ENCODE results near the gene SDF2L1. TPM values are rescaled to one million over a fixed set of nuclear protein-coding genes. Genes with fewer than 3 reads are reported as not detected.

SDF2L1 gene
- total and polyA plus RNA-seq, 10 of the 15 experiments (the other 5 are each of a cell fraction or from before 2014, with no cell fraction given) = 3.0 to 214 (median 55.5) TPM

DNA sequence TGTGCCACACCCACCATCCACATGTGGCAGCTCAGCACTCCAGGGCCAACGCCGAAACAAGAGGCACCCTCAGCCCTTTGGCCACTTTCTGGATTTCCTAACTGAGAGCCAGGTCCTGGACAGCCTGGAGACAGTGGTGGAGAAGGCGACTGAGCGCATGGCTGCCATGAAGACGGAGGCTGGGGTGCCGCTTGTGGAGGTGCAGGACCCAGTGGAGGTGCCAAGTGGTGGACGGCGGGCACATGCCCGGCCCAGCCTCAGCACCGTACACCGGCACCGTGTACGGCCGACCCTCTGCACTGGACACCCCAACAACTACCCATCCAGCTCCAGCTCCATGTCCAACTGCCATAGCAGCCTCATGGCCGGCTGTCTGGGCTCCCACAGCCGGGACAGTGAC lies 8.0 kb upstream of the SDF2L1 start:
- CTCF ChIA-PET = interaction anchor here (0.5 kb wide), 1 partner anchor 70 kb away, joined by 3 read pairs; no protein-coding TSS in a partner anchor
- FAIRE-seq = no peak
- no peak for DNase-seq (ENCODE audit: low read depth, low spot score)
- no TSS peak for BruUV-seq (replicated peaks)
- WGBS (ENCODE audit: insufficient coverage, insufficient replicate concordance, low lambda C conversion rate, missing lambda C conversion rate) = 79% methylated on average over 11 of the region's 16 CpGs
- Histone ChIP-seq H3K36me3 (ENCODE audit: control insufficient read depth in 2 of 2, insufficient read depth in 2 of 2, low read length in 1 of 2) (no peaks in the 10 kb centered on the region), H3K9ac (ENCODE audit: control insufficient read depth, insufficient read depth, low read length) (no peak overlapping the region), H3K9me3 (replicated peaks; ENCODE audit: control insufficient read depth, insufficient read depth, low read length) (no peaks in the 10 kb centered on the region), H3K4me2 (ENCODE audit: control insufficient read depth, insufficient read depth) (no peak overlapping the region), H3K4me3 (no peak overlapping the region), H3K27me3 (replicated peaks in 1 of 2; ENCODE audit: control insufficient read depth in 2 of 2, insufficient read depth in 2 of 2, low read length in 1 of 2) (no peaks in the 10 kb centered on the region), H2AFZ (ENCODE audit: control insufficient read depth, low read depth, low read length) (no peak overlapping the region), H4K20me1 (ENCODE audit: control insufficient read depth, insufficient read depth) (no peaks in the 10 kb centered on the region), H3K79me2 (ENCODE audit: control insufficient read depth, insufficient read depth, low read length) (peaks cover 8% of the 10 kb centered on the region), H3K4me1 (ENCODE audit: control insufficient read depth, insufficient read depth, low read length) (peaks cover 1% of the 10 kb centered on the region; the same call in 1 of the 2 replicates), H3K27ac (ENCODE audit: control insufficient read depth, insufficient read depth) (no peak overlapping the region)
- intact Hi-C loops (cut with micrococcal nuclease; ENCODE audit: unreplicated experiment) (no loop called here), in situ Hi-C loops (cut with MboI) (no loop called here)
- ATAC-seq = no peak
- RAD21 ChIA-PET (ENCODE audit: unreplicated experiment) = no interaction called here
- POLR2A ChIA-PET = no interaction called here
- SMC1A ChIA-PET (ENCODE audit: uncharacterized antibody, unreplicated experiment) = no interaction called here
- TF ChIP-seq, protein P1, sequence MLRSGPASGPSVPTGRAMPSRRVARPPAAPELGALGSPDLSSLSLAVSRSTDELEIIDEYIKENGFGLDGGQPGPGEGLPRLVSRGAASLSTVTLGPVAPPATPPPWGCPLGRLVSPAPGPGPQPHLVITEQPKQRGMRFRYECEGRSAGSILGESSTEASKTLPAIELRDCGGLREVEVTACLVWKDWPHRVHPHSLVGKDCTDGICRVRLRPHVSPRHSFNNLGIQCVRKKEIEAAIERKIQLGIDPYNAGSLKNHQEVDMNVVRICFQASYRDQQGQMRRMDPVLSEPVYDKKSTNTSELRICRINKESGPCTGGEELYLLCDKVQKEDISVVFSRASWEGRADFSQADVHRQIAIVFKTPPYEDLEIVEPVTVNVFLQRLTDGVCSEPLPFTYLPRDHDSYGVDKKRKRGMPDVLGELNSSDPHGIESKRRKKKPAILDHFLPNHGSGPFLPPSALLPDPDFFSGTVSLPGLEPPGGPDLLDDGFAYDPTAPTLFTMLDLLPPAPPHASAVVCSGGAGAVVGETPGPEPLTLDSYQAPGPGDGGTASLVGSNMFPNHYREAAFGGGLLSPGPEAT (IDR thresholded peaks at IDR 0.05; ENCODE audit: low read depth) = no peak
- TF ChIP-seq CBX3 (IDR thresholded peaks at IDR 0.05; ENCODE audit: borderline replicate concordance, low read depth) (no peak), IRF4 (IDR thresholded peaks at IDR 0.05; ENCODE audit: low read depth, low read length) (no peak), SRF (IDR thresholded peaks at IDR 0.05; ENCODE audit: low read depth in 2 of 2, low read length in 2 of 2) (no peak), TBL1XR1 (IDR thresholded peaks at IDR 0.05; ENCODE audit: low read depth, low read length) (no peak)
- TF ChIP-seq, protein P2, sequence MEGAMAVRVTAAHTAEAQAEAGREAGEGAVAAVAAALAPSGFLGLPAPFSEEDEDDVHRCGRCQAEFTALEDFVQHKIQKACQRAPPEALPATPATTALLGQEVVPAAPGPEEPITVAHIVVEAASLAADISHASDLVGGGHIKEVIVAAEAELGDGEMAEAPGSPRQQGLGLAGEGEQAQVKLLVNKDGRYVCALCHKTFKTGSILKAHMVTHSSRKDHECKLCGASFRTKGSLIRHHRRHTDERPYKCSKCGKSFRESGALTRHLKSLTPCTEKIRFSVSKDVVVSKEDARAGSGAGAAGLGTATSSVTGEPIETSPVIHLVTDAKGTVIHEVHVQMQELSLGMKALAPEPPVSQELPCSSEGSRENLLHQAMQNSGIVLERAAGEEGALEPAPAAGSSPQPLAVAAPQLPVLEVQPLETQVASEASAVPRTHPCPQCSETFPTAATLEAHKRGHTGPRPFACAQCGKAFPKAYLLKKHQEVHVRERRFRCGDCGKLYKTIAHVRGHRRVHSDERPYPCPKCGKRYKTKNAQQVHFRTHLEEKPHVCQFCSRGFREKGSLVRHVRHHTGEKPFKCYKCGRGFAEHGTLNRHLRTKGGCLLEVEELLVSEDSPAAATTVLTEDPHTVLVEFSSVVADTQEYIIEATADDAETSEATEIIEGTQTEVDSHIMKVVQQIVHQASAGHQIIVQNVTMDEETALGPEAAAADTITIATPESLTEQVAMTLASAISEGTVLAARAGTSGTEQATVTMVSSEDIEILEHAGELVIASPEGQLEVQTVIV (IDR thresholded peaks at IDR 0.05; ENCODE audit: borderline replicate concordance, partially characterized antibody) = no peak
- TF ChIP-seq, protein P3, sequence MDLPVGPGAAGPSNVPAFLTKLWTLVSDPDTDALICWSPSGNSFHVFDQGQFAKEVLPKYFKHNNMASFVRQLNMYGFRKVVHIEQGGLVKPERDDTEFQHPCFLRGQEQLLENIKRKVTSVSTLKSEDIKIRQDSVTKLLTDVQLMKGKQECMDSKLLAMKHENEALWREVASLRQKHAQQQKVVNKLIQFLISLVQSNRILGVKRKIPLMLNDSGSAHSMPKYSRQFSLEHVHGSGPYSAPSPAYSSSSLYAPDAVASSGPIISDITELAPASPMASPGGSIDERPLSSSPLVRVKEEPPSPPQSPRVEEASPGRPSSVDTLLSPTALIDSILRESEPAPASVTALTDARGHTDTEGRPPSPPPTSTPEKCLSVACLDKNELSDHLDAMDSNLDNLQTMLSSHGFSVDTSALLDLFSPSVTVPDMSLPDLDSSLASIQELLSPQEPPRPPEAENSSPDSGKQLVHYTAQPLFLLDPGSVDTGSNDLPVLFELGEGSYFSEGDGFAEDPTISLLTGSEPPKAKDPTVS (IDR thresholded peaks at IDR 0.05; ENCODE audit: low read depth, low read length) = no peak

Data from GM12878 (cell line).